MM.1S (cell line): ENCODE results near the gene ECEL1.

Source experiments
- DNase-seq: peaks from one replicate; pipeline ENCODE4 v3.0.0-alpha.2; 2015
- H2AFZ ChIP-seq: fragments of 300-600 bp; sonication (generic); 2 replicates; pipeline ENCODE4 v1.6.0; 2016; ENCODE audit warnings: antibody characterized with exemption, low read length
- H3F3A ChIP-seq: fragments of 300-600 bp; sonication (generic); 2 replicates; pipeline ENCODE4 v1.6.1; 2016; ENCODE audit warnings: mild to moderate bottlenecking, antibody characterized with exemption, low read length, moderate library complexity, mixed read lengths; ENCODE audit not compliant: insufficient read depth
- H3K27ac ChIP-seq: fragments of 300-600 bp; sonication (generic); 2 replicates; pipeline ENCODE4 v1.5.1; 2016; ENCODE audit warnings: mild to moderate bottlenecking, low read length
- H3K27me3 ChIP-seq: fragments of 300-600 bp; sonication (generic); replicated peaks from 2 replicates; pipeline ENCODE4 v1.6.0; 2016; ENCODE audit warnings: low read length; ENCODE audit not compliant: insufficient read depth
- H3K36me3 ChIP-seq: fragments of 300-600 bp; sonication (generic); replicated peaks from 2 replicates; pipeline ENCODE4 v1.6.1; 2016; ENCODE audit warnings: mild to moderate bottlenecking, low read length, mixed read lengths; ENCODE audit not compliant: insufficient read depth
- H3K4me1 ChIP-seq: fragments of 300-600 bp; sonication (generic); 2 replicates; pipeline ENCODE4 v1.6.1; 2016; ENCODE audit warnings: low read length, mixed read lengths
- H3K4me2 ChIP-seq: fragments of 300-600 bp; sonication (generic); 2 replicates; pipeline ENCODE4 v1.6.0; 2016; ENCODE audit warnings: low read depth, low read length
- H3K4me3 ChIP-seq: fragments of 300-600 bp; sonication (generic); 2 replicates; pipeline ENCODE4 v1.5.1; 2016; ENCODE audit warnings: low read length, mixed read lengths
- H3K79me2 ChIP-seq: fragments of 300-600 bp; sonication (generic); 2 replicates; pipeline ENCODE4 v1.6.1; 2016; ENCODE audit warnings: mixed run types, low read length, mixed read lengths
- H3K9ac ChIP-seq: fragments of 300-600 bp; sonication (generic); 2 replicates; pipeline ENCODE4 v1.6.1; 2016; ENCODE audit warnings: low read length, mixed read lengths
- H3K9me2 ChIP-seq: fragments of 300-600 bp; sonication (generic); replicated peaks from 2 replicates; pipeline ENCODE4 v1.6.1; 2016; ENCODE audit warnings: mild to moderate bottlenecking, low read length, mixed read lengths; ENCODE audit not compliant: insufficient read depth
- H3K9me3 ChIP-seq: fragments of 300-600 bp; sonication (generic); replicated peaks from 2 replicates; pipeline ENCODE4 v1.6.1; 2016; ENCODE audit warnings: mild to moderate bottlenecking, low read length, mixed read lengths; ENCODE audit not compliant: insufficient read depth
- H4K20me1 ChIP-seq: fragments of 300-600 bp; sonication (generic); 2 replicates; pipeline ENCODE4 v1.6.1; 2016; ENCODE audit warnings: mild to moderate bottlenecking, low read length, moderate library complexity, mixed read lengths; ENCODE audit not compliant: insufficient read depth
- CTCF ChIP-seq: fragments of 300-600 bp; sonication (generic); IDR thresholded peaks from 2 replicates; pipeline ENCODE4 v1.5.1; 2016; ENCODE audit warnings: antibody characterized with exemption, low read length, mixed read lengths
- EZH2 ChIP-seq: fragments of 300-600 bp; sonication (generic); optimal IDR thresholded peaks from 2 replicates; pipeline ENCODE3; 2017; ENCODE audit warnings: low read depth, mild to moderate bottlenecking, antibody characterized with exemption, low read length, mixed read lengths
- EZH2phosphoT487 ChIP-seq: fragments of 300-600 bp; sonication (generic); IDR thresholded peaks from 2 replicates; pipeline ENCODE4 v1.6.1; 2018; ENCODE audit warnings: antibody characterized with exemption, low read length

ECEL1 gene

GRCh38 chr2:232506709-232507108 is 19.1 kb upstream of the ECEL1 start:
- TF ChIP-seq EZH2 (no peak), EZH2phosphoT487 (no peak), CTCF (no peak)
- Histone ChIP-seq H3K4me2 (no peak overlapping the region), H3K9ac (no peak overlapping the region), H3K9me2 (no peaks in the 10 kb centered on the region), H3K4me1 (no peaks in the 10 kb centered on the region), H4K20me1 (no peaks in the 10 kb centered on the region), H3F3A (no peaks in the 10 kb centered on the region), H3K4me3 (no peak overlapping the region), H2AFZ (no peak overlapping the region), H3K27ac (no peak overlapping the region), H3K27me3 (peaks cover 43% of the 10 kb centered on the region), H3K36me3 (no peaks in the 10 kb centered on the region), H3K9me3 (no peaks in the 10 kb centered on the region), H3K79me2 (no peaks in the 10 kb centered on the region)
- DNase-seq, result no peak

- no peak overlapping the region for H3K4me2 ChIP-seq
- no peaks in the 10 kb centered on the region for H4K20me1 ChIP-seq
- no peaks in the 10 kb centered on the region for H3F3A ChIP-seq
- no peaks in the 10 kb centered on the region for H3K36me3 ChIP-seq
- DNase-seq, result no peak
- H3K9me3 ChIP-seq, result no peaks in the 10 kb centered on the region
- peaks cover 43% of the 10 kb centered on the region for H3K27me3 ChIP-seq
- H2AFZ ChIP-seq, result no peak overlapping the region
- H3K4me3 ChIP-seq, result no peak overlapping the region
- H3K4me1 ChIP-seq, result no peaks in the 10 kb centered on the region
- no peaks in the 10 kb centered on the region for H3K79me2 ChIP-seq
- H3K9me2 ChIP-seq, result no peaks in the 10 kb centered on the region
- H3K9ac ChIP-seq, result no peak overlapping the region
- TF ChIP-seq EZH2, result no peak
- TF ChIP-seq EZH2phosphoT487, result no peak
- TF ChIP-seq CTCF, result no peak
- H3K27ac ChIP-seq, result no peak overlapping the region
Observed at GRCh38 chr2:232505856-232506255, 18.2 kb upstream of the ECEL1 start.

- peaks cover 43% of the 10 kb centered on the region for H3K27me3 ChIP-seq
Observed at GRCh38 chr2:232504438-232504837, 16.8 kb upstream of the ECEL1 start.

More at GRCh38 chr2:232504438-232504837, 16.8 kb upstream of the ECEL1 start:
- no peaks in the 10 kb centered on the region for H3F3A ChIP-seq
- no peak overlapping the region for H3K4me3 ChIP-seq
- H3K9me2 ChIP-seq, result no peaks in the 10 kb centered on the region
- no peaks in the 10 kb centered on the region for H3K4me1 ChIP-seq
- no peak overlapping the region for H3K4me2 ChIP-seq
- H3K9ac ChIP-seq, result no peak overlapping the region
- H3K27ac ChIP-seq, result no peak overlapping the region
- H3K9me3 ChIP-seq, result no peaks in the 10 kb centered on the region
- no peak overlapping the region for H2AFZ ChIP-seq
- no peaks in the 10 kb centered on the region for H4K20me1 ChIP-seq
- no peaks in the 10 kb centered on the region for H3K79me2 ChIP-seq
- H3K36me3 ChIP-seq, result no peaks in the 10 kb centered on the region
- TF ChIP-seq EZH2phosphoT487 (no peak), CTCF (no peak), EZH2 (no peak)
- no peak for DNase-seq
